D721Med (cell line): ENCODE results near the gene DRC3.

Source experiments
- DNase-seq: peaks from one replicate; pipeline ENCODE4 v3.0.0; 2011; ENCODE audit warnings: low spot score; ENCODE audit not compliant: insufficient read length
- FAIRE-seq: peaks from 2 replicates; lab custom pipeline; 2011; peaks lifted over from hg19 to GRCh38; lab: Jason Lieb, UNC
- TF ChIP-seq, protein P1 (sequence below): IDR thresholded peaks from 2 replicates; pipeline ENCODE4 v1.5.1; 2012; ENCODE audit warnings: mild to moderate bottlenecking, control low read depth; ENCODE audit not compliant: insufficient read depth; ENCODE audit errors: missing control alignments

Gene DRC3

DNA sequence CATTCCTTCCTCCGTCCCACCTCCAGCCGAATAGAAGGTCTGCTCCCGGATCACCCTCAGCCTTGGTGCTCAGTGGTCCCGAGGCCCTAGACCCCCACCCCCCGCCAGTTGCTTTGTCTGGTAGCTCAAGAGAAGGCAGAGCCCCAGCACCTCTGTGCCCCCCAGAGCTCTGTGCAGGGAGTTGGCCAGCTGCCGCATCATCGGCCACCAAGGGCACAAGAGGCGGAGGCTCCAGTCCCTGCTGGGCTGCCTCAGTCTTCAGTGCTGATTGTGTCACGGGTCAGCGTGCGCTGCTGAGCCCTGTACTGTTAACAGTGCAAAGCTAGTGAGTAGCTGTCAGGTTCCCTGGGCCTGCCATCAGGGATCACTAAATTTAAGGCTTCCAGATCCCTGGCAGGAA lies 92.9 kb downstream of the DRC3 start:
- no peak for FAIRE-seq
- DNase-seq = no peak
- TF ChIP-seq, protein P1, sequence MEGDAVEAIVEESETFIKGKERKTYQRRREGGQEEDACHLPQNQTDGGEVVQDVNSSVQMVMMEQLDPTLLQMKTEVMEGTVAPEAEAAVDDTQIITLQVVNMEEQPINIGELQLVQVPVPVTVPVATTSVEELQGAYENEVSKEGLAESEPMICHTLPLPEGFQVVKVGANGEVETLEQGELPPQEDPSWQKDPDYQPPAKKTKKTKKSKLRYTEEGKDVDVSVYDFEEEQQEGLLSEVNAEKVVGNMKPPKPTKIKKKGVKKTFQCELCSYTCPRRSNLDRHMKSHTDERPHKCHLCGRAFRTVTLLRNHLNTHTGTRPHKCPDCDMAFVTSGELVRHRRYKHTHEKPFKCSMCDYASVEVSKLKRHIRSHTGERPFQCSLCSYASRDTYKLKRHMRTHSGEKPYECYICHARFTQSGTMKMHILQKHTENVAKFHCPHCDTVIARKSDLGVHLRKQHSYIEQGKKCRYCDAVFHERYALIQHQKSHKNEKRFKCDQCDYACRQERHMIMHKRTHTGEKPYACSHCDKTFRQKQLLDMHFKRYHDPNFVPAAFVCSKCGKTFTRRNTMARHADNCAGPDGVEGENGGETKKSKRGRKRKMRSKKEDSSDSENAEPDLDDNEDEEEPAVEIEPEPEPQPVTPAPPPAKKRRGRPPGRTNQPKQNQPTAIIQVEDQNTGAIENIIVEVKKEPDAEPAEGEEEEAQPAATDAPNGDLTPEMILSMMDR = no peak
